HEK293T (cell line): Measurements from ENCODE around the gene HSDL1.

ENCODE experiments used
- ARNT ChIP-seq: fragments of 450-650 bp; IDR thresholded peaks from 2 replicates; pipeline ENCODE4 v1.6.1; 2017; ENCODE audit warnings: mild to moderate bottlenecking
- BHLHE40 ChIP-seq: fragments of 450-650 bp; IDR thresholded peaks from 2 replicates; pipeline ENCODE4 v1.6.1; 2016; ENCODE audit warnings: mild to moderate bottlenecking, moderate library complexity, borderline replicate concordance
- CTBP1 ChIP-seq: fragments of 450-650 bp; IDR thresholded peaks from 2 replicates; pipeline ENCODE4 v1.6.1; 2016; ENCODE audit warnings: borderline replicate concordance
- ELF4 ChIP-seq: fragments of 450-650 bp; IDR thresholded peaks from 2 replicates; pipeline ENCODE4 v1.6.1; 2017; ENCODE audit warnings: antibody characterized with exemption
- FOXA1 ChIP-seq: fragments of 450-650 bp; IDR thresholded peaks from 2 replicates; pipeline ENCODE4 v1.6.1; 2016; ENCODE audit warnings: mild to moderate bottlenecking
- FOXM1 ChIP-seq: fragments of 450-650 bp; IDR thresholded peaks from 2 replicates; pipeline ENCODE4 v1.6.1; 2017; ENCODE audit warnings: mild to moderate bottlenecking, borderline replicate concordance
- HDGF ChIP-seq: fragments of 450-650 bp; IDR thresholded peaks from 2 replicates; pipeline ENCODE4 v1.6.1; 2017; ENCODE audit warnings: antibody characterized with exemption, borderline replicate concordance
- L3MBTL2 ChIP-seq: fragments of 450-650 bp; conservative IDR thresholded peaks from 2 replicates; pipeline ENCODE4 v1.6.1; 2016; ENCODE audit warnings: mild to moderate bottlenecking
- LEF1 ChIP-seq: fragments of 450-650 bp; IDR thresholded peaks from 2 replicates; pipeline ENCODE4 v1.6.1; 2017; ENCODE audit warnings: mild to moderate bottlenecking, borderline replicate concordance
- SP1 ChIP-seq: fragments of 450-650 bp; IDR thresholded peaks from 2 replicates; pipeline ENCODE4 v1.6.1; 2017
- SUZ12 ChIP-seq: fragments of 450-650 bp; IDR thresholded peaks from 2 replicates; pipeline ENCODE4 v1.6.1; 2016; ENCODE audit warnings: mild to moderate bottlenecking
- TARDBP ChIP-seq: fragments of 450-650 bp; IDR thresholded peaks from 2 replicates; pipeline ENCODE4 v1.6.1; 2016
- ZNF384 ChIP-seq: fragments of 450-650 bp; IDR thresholded peaks from 2 replicates; pipeline ENCODE4 v1.6.1; 2016

DNA sequence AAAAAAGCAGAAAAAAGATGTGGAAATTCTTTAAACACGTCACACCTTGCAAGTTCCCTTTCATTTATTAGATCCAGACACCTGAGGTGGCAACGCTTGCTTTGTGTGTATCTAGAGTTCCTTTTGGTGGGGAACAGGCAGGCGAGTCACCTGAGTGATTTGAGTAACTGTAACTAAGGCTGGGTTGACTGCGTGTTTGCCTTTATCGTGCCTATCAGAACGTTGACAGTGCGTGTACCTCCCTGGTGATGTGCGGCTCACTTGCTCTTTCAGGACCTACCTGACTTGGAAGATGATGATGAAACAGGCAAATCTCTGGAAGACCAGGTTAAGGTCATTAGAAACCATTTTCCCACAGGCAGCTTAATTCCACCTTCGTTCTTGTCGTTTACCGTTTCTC is 29.4 kb upstream of the HSDL1 start:
- no peak for TF ChIP-seq SUZ12
- no peak for TF ChIP-seq FOXM1
- no peak for TF ChIP-seq SP1
- no peak for TF ChIP-seq ZNF384
- TF ChIP-seq BHLHE40, result no peak
- TF ChIP-seq TARDBP, result no peak
- TF ChIP-seq HDGF, result no peak
- TF ChIP-seq ELF4, result no peak
- TF ChIP-seq LEF1, result no peak
- TF ChIP-seq FOXA1, result no peak
- no peak for TF ChIP-seq ARNT
- no peak for TF ChIP-seq CTBP1
- no peak for TF ChIP-seq L3MBTL2
